ENCODE measurements around the gene L1CAM. TPM values are rescaled to one million over a fixed set of nuclear protein-coding genes. Genes with fewer than 3 reads are reported as not detected.

Gene L1CAM
- total RNA-seq, 2 experiments from 2014 or later, result not detected

DNA sequence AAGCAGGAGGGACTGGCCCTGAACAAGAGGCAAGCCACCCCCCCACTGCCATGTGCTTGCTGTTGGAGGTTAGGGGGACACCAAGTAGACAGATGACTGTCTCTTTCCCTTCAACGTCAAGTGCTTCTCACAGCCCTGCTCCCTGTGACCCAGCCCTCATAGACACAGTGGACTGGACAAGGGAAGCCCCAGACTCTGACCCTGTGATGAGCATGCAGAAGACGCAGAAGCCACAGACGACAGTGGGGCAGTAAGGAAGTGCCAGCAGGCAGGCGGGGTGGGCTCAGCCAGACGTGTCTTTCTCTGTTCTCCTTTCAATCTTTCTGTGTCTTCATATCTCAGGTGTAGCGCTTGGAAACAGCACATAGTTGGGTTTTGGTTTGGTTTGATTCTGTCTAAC is 2.4 kb upstream of the L1CAM start:
- Histone ChIP-seq H3K36me3 (ENCODE audit: insufficient read depth, low read length) (no peaks in the 10 kb centered on the region), H4K20me1 (ENCODE audit: insufficient read depth, low read length) (no peaks in the 10 kb centered on the region), H3K79me2 (ENCODE audit: insufficient read depth, low read depth, low read length) (no peaks in the 10 kb centered on the region), H3K9me3 (ENCODE audit: low read length) (no peaks in the 10 kb centered on the region), H3K27ac (ENCODE audit: low read depth, low read length, poor library complexity, severe bottlenecking) (no peak overlapping the region), H3K9me2 (ENCODE audit: insufficient read depth, low read length) (no peaks in the 10 kb centered on the region), H3K4me2 (ENCODE audit: low read length) (no peak overlapping the region), H3K4me1 (ENCODE audit: insufficient read depth, low read length, poor library complexity, severe bottlenecking) (no peaks in the 10 kb centered on the region), H2AFZ (ENCODE audit: low read length) (no peak overlapping the region), H3K4me3 (ENCODE audit: low read depth, low read length, poor library complexity, severe bottlenecking) (no peak overlapping the region)
- ChIA-PET CTCF (ENCODE audit: unreplicated experiment) (no interaction called here), POLR2A (interaction anchor here (0.7 kb wide), 1 partner anchor 36 kb away, joined by 6 read pairs; no protein-coding TSS in a partner anchor)
- TF ChIP-seq EZH2phosphoT487 (IDR thresholded peaks at IDR 0.05; ENCODE audit: borderline replicate concordance, low read depth, low read length) (no peak), CTCF (conservative IDR thresholded peaks at IDR 0.05; ENCODE audit: low read length) (no peak)
- DNase-seq (ENCODE audit: low spot score), result peak; percentile 25
- intact Hi-C loops (cut with micrococcal nuclease; ENCODE audit: unreplicated experiment), result loop anchor here (10.0 kb wide), 1 partner anchor 64 kb away; no protein-coding TSS in a partner anchor
- no TSS peak for BruUV-seq (replicated peaks)

- Histone ChIP-seq H3K9me2 (ENCODE audit: insufficient read depth, low read length) (no peaks in the 10 kb centered on the region), H3K4me3 (ENCODE audit: low read depth, low read length, poor library complexity, severe bottlenecking) (no peak overlapping the region), H3K4me1 (ENCODE audit: insufficient read depth, low read length, poor library complexity, severe bottlenecking) (no peaks in the 10 kb centered on the region), H3K27ac (ENCODE audit: low read depth, low read length, poor library complexity, severe bottlenecking) (no peak overlapping the region), H2AFZ (ENCODE audit: low read length) (no peak overlapping the region), H3K4me2 (ENCODE audit: low read length) (no peak overlapping the region), H3K36me3 (ENCODE audit: insufficient read depth, low read length) (no peaks in the 10 kb centered on the region), H4K20me1 (ENCODE audit: insufficient read depth, low read length) (no peaks in the 10 kb centered on the region), H3K79me2 (ENCODE audit: insufficient read depth, low read depth, low read length) (no peaks in the 10 kb centered on the region), H3K9me3 (ENCODE audit: low read length) (no peaks in the 10 kb centered on the region)
- DNase-seq (ENCODE audit: low spot score), result no peak
- POLR2A ChIA-PET, result no interaction called here
- CTCF ChIA-PET (ENCODE audit: unreplicated experiment), result no interaction called here
- no TSS peak for BruUV-seq (replicated peaks)
- TF ChIP-seq EZH2phosphoT487 (IDR thresholded peaks at IDR 0.05; ENCODE audit: borderline replicate concordance, low read depth, low read length) (no peak), CTCF (conservative IDR thresholded peaks at IDR 0.05; ENCODE audit: low read length) (no peak)
- intact Hi-C loops (cut with micrococcal nuclease; ENCODE audit: unreplicated experiment), result loop anchor here (10.0 kb wide), 1 partner anchor 63 kb away; no protein-coding TSS in a partner anchor
Measured at GRCh38 chrX:153887385-153887784, 1.4 kb upstream of the L1CAM start.

DNA sequence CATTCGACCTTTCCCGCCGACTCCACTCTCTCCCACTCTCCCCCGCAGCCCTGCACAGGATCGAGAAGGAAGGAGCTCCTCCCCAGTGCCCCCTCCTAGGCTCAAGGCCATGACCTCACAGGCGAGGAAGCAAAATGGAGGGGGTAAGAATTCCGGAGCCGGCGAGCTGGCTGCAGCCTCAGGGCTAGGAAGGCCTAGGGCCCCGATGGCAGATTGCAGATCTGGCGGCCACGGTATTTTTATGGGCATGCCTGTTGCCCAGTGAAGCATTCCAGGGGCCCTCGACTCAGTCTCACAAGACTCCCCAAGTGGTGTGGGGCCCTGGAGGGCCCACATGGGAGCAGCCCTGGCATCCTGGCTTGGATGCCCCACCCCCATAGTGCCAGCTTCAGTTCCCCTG is 942 bp upstream of the L1CAM start:
- ChIA-PET CTCF (ENCODE audit: unreplicated experiment) (no interaction called here), POLR2A (no interaction called here)
- Histone ChIP-seq H3K36me3 (ENCODE audit: insufficient read depth, low read length) (no peaks in the 10 kb centered on the region), H4K20me1 (ENCODE audit: insufficient read depth, low read length) (no peaks in the 10 kb centered on the region), H3K4me2 (ENCODE audit: low read length) (no peak overlapping the region), H3K27ac (ENCODE audit: low read depth, low read length, poor library complexity, severe bottlenecking) (no peak overlapping the region), H3K4me3 (ENCODE audit: low read depth, low read length, poor library complexity, severe bottlenecking) (no peak overlapping the region), H3K9me2 (ENCODE audit: insufficient read depth, low read length) (no peaks in the 10 kb centered on the region), H3K4me1 (ENCODE audit: insufficient read depth, low read length, poor library complexity, severe bottlenecking) (no peaks in the 10 kb centered on the region), H3K9me3 (ENCODE audit: low read length) (no peaks in the 10 kb centered on the region), H3K79me2 (ENCODE audit: insufficient read depth, low read depth, low read length) (no peaks in the 10 kb centered on the region), H2AFZ (ENCODE audit: low read length) (no peak overlapping the region)
- BruUV-seq (replicated peaks), result no TSS peak
- intact Hi-C loops (cut with micrococcal nuclease; ENCODE audit: unreplicated experiment), result loop anchor here (10.0 kb wide), 1 partner anchor 62 kb away; no protein-coding TSS in a partner anchor
- no peak for DNase-seq (ENCODE audit: low spot score)
- TF ChIP-seq EZH2phosphoT487 (IDR thresholded peaks at IDR 0.05; ENCODE audit: borderline replicate concordance, low read depth, low read length) (no peak), CTCF (conservative IDR thresholded peaks at IDR 0.05; ENCODE audit: low read length) (no peak)
